SK-N-SH (cell line): ENCODE measurements around the gene MTCH2. TPM values are rescaled to one million over a fixed set of nuclear protein-coding genes. Genes with fewer than 3 reads are reported as not detected.

Experiments used
- CTCF ChIA-PET: fragments of 300-600, 350-600 bp; formaldehyde crosslinking; extraction: SDS; loops from one replicate; lab custom pipeline; 2021; lab: Yijun Ruan, JAX
- POLR2A ChIA-PET: fragments of 350-600 bp; sonication (Branson Sonifier 250); formaldehyde crosslinking; extraction: SDS; loops from one replicate; lab custom pipeline; 2020; ENCODE audit warnings: antibody characterized with exemption, inconsistent platforms; lab: Yijun Ruan, JAX
- DNase-seq: peaks from one replicate; pipeline ENCODE4 v3.0.0; 2012
- H2AFZ ChIP-seq: fragments of 200-600 bp; sonication (generic); 2 replicates; pipeline ENCODE4 v1.8.1; 2016; ENCODE audit warnings: antibody characterized with exemption, mild to moderate bottlenecking, low read depth
- H3F3A ChIP-seq: fragments of 200-600 bp; sonication (generic); replicated peaks from 2 replicates; pipeline ENCODE3; 2016; ENCODE audit warnings: antibody characterized with exemption, mild to moderate bottlenecking; ENCODE audit not compliant: insufficient read depth
- H3K27ac ChIP-seq, 2 experiments: fragments of 200-500 bp in 1 of 2; fragments of 200-600 bp in 1 of 2; sonication (Bioruptor generic) in 1 of 2; sonication (generic), shearing (Covaris generic) in 1 of 2; 2 replicates each; pipeline versions ENCODE4 v1.5.1 to v1.6.1; 2014 to 2016; ENCODE audit warnings: low read depth in 2 of 2, inconsistent platforms in 1 of 2, low read length in 1 of 2, mild to moderate bottlenecking in 1 of 2, mixed read lengths in 1 of 2
- H3K27me3 ChIP-seq: fragments of 200-600 bp; sonication (generic), shearing (Covaris generic); 2 replicates; pipeline ENCODE4 v1.6.1; 2016; ENCODE audit warnings: mixed run types; ENCODE audit not compliant: insufficient read depth
- H3K36me3 ChIP-seq, 2 experiments: fragments of 200-500 bp in 1 of 2; fragments of 200-600 bp in 1 of 2; sonication (Bioruptor generic) in 1 of 2; sonication (generic) in 1 of 2; replicated peaks in 1 of 2; 2 replicates each; pipeline versions ENCODE3 to v1.5.1; 2014 to 2016; ENCODE audit warnings: low read length in 1 of 2, mild to moderate bottlenecking in 1 of 2; ENCODE audit not compliant: insufficient read depth in 2 of 2, control insufficient read depth in 1 of 2
- H3K4me1 ChIP-seq, 2 experiments: fragments of 200-500 bp in 1 of 2; fragments of 200-600 bp in 1 of 2; sonication (Bioruptor generic) in 1 of 2; sonication (generic), shearing (Covaris generic) in 1 of 2; 2 replicates each; pipeline versions ENCODE4 v1.5.1 to v1.6.1; 2014 to 2016; ENCODE audit warnings: low read depth in 1 of 2, low read length in 1 of 2, mixed run types in 1 of 2; ENCODE audit not compliant: insufficient read depth in 2 of 2, control insufficient read depth in 1 of 2
- H3K4me2 ChIP-seq: fragments of 200-600 bp; sonication (generic), shearing (Covaris generic); 2 replicates; pipeline ENCODE4 v1.6.1; 2017; ENCODE audit warnings: mixed run types
- H3K4me3 ChIP-seq, 2 experiments: fragments of 200-500 bp in 1 of 2; fragments of 200-600 bp in 1 of 2; sonication (Bioruptor generic) in 1 of 2; sonication (generic), shearing (Covaris generic) in 1 of 2; 2 replicates each; pipeline versions ENCODE4 v1.5.1 to v1.8.1; 2014 to 2016; ENCODE audit warnings: low read depth in 2 of 2, inconsistent platforms in 1 of 2, low read length in 1 of 2, mild to moderate bottlenecking in 1 of 2, mixed read lengths in 1 of 2, moderate library complexity in 1 of 2
- H3K79me2 ChIP-seq: fragments of 200-600 bp; sonication (generic); 2 replicates; pipeline ENCODE4 v1.8.1; 2017; ENCODE audit warnings: mild to moderate bottlenecking; ENCODE audit not compliant: insufficient read depth
- H3K9ac ChIP-seq: fragments of 200-600 bp; sonication (generic); 2 replicates; pipeline ENCODE4 v1.6.1; 2017; ENCODE audit warnings: mixed run types
- H3K9me2 ChIP-seq: fragments of 200-600 bp; sonication (generic); 2 replicates; pipeline ENCODE4 v1.6.1; 2017; ENCODE audit warnings: mixed run types
- H3K9me3 ChIP-seq: fragments of 200-600 bp; sonication (generic); 2 replicates; pipeline ENCODE4 v1.6.1; 2017; ENCODE audit warnings: mixed run types, mild to moderate bottlenecking, moderate library complexity
- H4K20me1 ChIP-seq: fragments of 200-600 bp; sonication (generic); 2 replicates; pipeline ENCODE4 v1.6.1; 2017; ENCODE audit warnings: mild to moderate bottlenecking, mixed run types; ENCODE audit not compliant: insufficient read depth
- CHD2 ChIP-seq: fragments of 150-350 bp; IDR thresholded peaks from 2 replicates; pipeline ENCODE4 v1.6.1; 2018; ENCODE audit warnings: low read length; ENCODE audit not compliant: partially characterized antibody
- FOSL2 ChIP-seq: IDR thresholded peaks from 2 replicates; pipeline ENCODE4 v1.4.0; 2012; ENCODE audit warnings: low read depth, mild to moderate bottlenecking, moderate library complexity, borderline replicate concordance
- FOXJ3 ChIP-seq: sonication (generic); formaldehyde crosslinking; IDR thresholded peaks from 2 replicates; pipeline ENCODE4 v1.5.1; 2020; ENCODE audit warnings: mild to moderate bottlenecking, missing genetic modification reagents
- FOXM1 ChIP-seq: IDR thresholded peaks from 2 replicates; pipeline ENCODE4 v1.4.0; 2012; ENCODE audit warnings: low read depth, mild to moderate bottlenecking
- MEF2A ChIP-seq: IDR thresholded peaks from 2 replicates; pipeline ENCODE4 v1.4.0; 2012; ENCODE audit warnings: low read depth, borderline replicate concordance
- MXI1 ChIP-seq: IDR thresholded peaks from 2 replicates; pipeline ENCODE4 v1.6.1; 2012; ENCODE audit warnings: mild to moderate bottlenecking, low read depth, low read length, improper control_type of control experiment
- NRF1 ChIP-seq: IDR thresholded peaks from 2 replicates; pipeline ENCODE4 v1.6.1; 2012; ENCODE audit warnings: low read depth, mild to moderate bottlenecking, low read length
- POLR2AphosphoS5 ChIP-seq: IDR thresholded peaks from 2 replicates; pipeline ENCODE4 v1.6.1; 2012; ENCODE audit warnings: low read depth, low read length
- RAD21 ChIP-seq: IDR thresholded peaks from 2 replicates; pipeline ENCODE4 v1.6.1; 2012; ENCODE audit warnings: mild to moderate bottlenecking, low read length
- RCOR1 ChIP-seq: fragments of 150-350 bp; IDR thresholded peaks from 2 replicates; pipeline ENCODE4 v1.6.1; 2017; ENCODE audit warnings: antibody characterized with exemption, low read length
- RFX5 ChIP-seq: IDR thresholded peaks from 2 replicates; pipeline ENCODE4 v1.6.1; 2012; ENCODE audit warnings: mild to moderate bottlenecking, improper control_type of control experiment, low read length
- SIN3A ChIP-seq: IDR thresholded peaks from 2 replicates; pipeline ENCODE4 v1.6.1; 2012; ENCODE audit warnings: low read depth, mild to moderate bottlenecking, low read length, moderate library complexity, borderline replicate concordance
- TAF1 ChIP-seq: IDR thresholded peaks from 2 replicates; pipeline ENCODE4 v1.6.1; 2012; ENCODE audit warnings: low read depth, mild to moderate bottlenecking, low read length, moderate library complexity, borderline replicate concordance
- TCF12 ChIP-seq: IDR thresholded peaks from 2 replicates; pipeline ENCODE4 v1.4.0; 2012
- TEAD4 ChIP-seq: IDR thresholded peaks from 2 replicates; pipeline ENCODE4 v1.4.0; 2012; ENCODE audit warnings: mild to moderate bottlenecking, borderline replicate concordance; ENCODE audit not compliant: insufficient read depth
- YY1 ChIP-seq: IDR thresholded peaks from 2 replicates; pipeline ENCODE4 v1.4.0; 2012; ENCODE audit warnings: low read depth, mild to moderate bottlenecking
- whole genome bisulfite sequencing: methylation state at CpG from one replicate; pipeline ENCODE4 v1.1.6; 2017; ENCODE audit warnings: low lambda C conversion rate; 5-methylcytosine and 5-hydroxymethylcytosine counted together
- polyA plus RNA-seq, 3 experiments: library from polyadenylated mRNA; depleted of rRNA; stranded (reverse); fragments of >200 nt; gene quantifications; 2 replicates each; pipeline ENCODE4 v1.2.3, GENCODE V29; 2012
- TF ChIP-seq, protein P1 (sequence below): IDR thresholded peaks from 2 replicates; pipeline ENCODE4 v1.4.0; 2012; ENCODE audit warnings: low read depth, borderline replicate concordance
- TF ChIP-seq, protein P2 (sequence below): IDR thresholded peaks from 2 replicates; pipeline ENCODE4 v1.4.0; 2012; ENCODE audit warnings: low read depth
- TF ChIP-seq, protein P3 (sequence below): fragments of 150-350 bp; IDR thresholded peaks from 2 replicates; pipeline ENCODE4 v1.6.1; 2017; ENCODE audit warnings: antibody characterized with exemption, low read length, low read depth, borderline replicate concordance
- TF ChIP-seq, protein P4 (sequence below): fragments of 200-600 bp; sonication (generic); IDR thresholded peaks from 2 replicates; pipeline ENCODE4 v1.6.1; 2017; ENCODE audit warnings: antibody characterized with exemption, mild to moderate bottlenecking, moderate library complexity

MTCH2 gene
- polyA plus RNA-seq, 1 of the 3 experiments (the other 2 are of a cell fraction): 132 TPM

DNA sequence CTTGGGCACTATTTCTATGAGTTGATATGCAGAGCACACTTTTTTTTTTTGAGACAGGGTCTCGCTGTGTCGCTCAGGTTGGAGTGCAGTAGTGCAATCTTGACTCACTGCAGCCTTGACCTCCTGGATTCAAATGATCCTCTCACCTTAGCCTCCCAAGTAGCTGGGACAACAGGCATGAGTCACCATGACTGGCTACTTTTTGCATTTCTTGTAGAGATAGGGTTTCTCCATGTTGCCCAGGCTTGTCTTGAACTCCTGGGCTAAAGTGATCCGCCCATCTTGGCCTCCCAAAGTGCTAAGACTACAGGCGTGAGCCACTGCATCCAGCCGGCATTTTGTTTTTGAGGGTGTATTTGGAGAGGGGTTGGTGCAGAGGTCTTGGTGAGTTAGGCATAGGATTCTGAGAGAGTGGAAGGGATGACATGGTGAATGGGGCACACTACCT, 29.9 kb upstream of the MTCH2 start:
- ChIA-PET POLR2A (no interaction called here), CTCF (no interaction called here)
- H3K4me2 ChIP-seq: no peak overlapping the region
- no peaks in the 10 kb centered on the region for H3K4me1 ChIP-seq
- 95% methylated on average over 5 of the region's 5 CpGs for WGBS
- TF ChIP-seq, protein P1, sequence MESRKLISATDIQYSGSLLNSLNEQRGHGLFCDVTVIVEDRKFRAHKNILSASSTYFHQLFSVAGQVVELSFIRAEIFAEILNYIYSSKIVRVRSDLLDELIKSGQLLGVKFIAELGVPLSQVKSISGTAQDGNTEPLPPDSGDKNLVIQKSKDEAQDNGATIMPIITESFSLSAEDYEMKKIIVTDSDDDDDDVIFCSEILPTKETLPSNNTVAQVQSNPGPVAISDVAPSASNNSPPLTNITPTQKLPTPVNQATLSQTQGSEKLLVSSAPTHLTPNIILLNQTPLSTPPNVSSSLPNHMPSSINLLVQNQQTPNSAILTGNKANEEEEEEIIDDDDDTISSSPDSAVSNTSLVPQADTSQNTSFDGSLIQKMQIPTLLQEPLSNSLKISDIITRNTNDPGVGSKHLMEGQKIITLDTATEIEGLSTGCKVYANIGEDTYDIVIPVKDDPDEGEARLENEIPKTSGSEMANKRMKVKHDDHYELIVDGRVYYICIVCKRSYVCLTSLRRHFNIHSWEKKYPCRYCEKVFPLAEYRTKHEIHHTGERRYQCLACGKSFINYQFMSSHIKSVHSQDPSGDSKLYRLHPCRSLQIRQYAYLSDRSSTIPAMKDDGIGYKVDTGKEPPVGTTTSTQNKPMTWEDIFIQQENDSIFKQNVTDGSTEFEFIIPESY: no peak
- TF ChIP-seq FOXM1 (no peak), YY1 (no peak), FOXJ3 (CRISPR knock-in tag) (no peak), RCOR1 (no peak), NRF1 (no peak), TCF12 (no peak), RFX5 (no peak), SIN3A (no peak), RAD21 (no peak), MXI1 (no peak), TAF1 (no peak), MEF2A (no peak), POLR2AphosphoS5 (no peak), TEAD4 (no peak), FOSL2 (no peak), CHD2 (no peak)
- TF ChIP-seq, protein P2, sequence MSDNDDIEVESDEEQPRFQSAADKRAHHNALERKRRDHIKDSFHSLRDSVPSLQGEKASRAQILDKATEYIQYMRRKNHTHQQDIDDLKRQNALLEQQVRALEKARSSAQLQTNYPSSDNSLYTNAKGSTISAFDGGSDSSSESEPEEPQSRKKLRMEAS: no peak
- TF ChIP-seq, protein P3, sequence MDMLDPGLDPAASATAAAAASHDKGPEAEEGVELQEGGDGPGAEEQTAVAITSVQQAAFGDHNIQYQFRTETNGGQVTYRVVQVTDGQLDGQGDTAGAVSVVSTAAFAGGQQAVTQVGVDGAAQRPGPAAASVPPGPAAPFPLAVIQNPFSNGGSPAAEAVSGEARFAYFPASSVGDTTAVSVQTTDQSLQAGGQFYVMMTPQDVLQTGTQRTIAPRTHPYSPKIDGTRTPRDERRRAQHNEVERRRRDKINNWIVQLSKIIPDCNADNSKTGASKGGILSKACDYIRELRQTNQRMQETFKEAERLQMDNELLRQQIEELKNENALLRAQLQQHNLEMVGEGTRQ: no peak
- TF ChIP-seq, protein P4, sequence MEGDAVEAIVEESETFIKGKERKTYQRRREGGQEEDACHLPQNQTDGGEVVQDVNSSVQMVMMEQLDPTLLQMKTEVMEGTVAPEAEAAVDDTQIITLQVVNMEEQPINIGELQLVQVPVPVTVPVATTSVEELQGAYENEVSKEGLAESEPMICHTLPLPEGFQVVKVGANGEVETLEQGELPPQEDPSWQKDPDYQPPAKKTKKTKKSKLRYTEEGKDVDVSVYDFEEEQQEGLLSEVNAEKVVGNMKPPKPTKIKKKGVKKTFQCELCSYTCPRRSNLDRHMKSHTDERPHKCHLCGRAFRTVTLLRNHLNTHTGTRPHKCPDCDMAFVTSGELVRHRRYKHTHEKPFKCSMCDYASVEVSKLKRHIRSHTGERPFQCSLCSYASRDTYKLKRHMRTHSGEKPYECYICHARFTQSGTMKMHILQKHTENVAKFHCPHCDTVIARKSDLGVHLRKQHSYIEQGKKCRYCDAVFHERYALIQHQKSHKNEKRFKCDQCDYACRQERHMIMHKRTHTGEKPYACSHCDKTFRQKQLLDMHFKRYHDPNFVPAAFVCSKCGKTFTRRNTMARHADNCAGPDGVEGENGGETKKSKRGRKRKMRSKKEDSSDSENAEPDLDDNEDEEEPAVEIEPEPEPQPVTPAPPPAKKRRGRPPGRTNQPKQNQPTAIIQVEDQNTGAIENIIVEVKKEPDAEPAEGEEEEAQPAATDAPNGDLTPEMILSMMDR: no peak
- no peaks in the 10 kb centered on the region for H3K9me3 ChIP-seq
- no peaks in the 10 kb centered on the region for H4K20me1 ChIP-seq
- DNase-seq: no peak
- no peak overlapping the region for H2AFZ ChIP-seq
- H3F3A ChIP-seq: no peaks in the 10 kb centered on the region
- no peaks in the 10 kb centered on the region for H3K36me3 ChIP-seq
- no peak overlapping the region for H3K27ac ChIP-seq
- H3K4me3 ChIP-seq: no peak overlapping the region
- H3K79me2 ChIP-seq: no peaks in the 10 kb centered on the region
- no peak overlapping the region for H3K9ac ChIP-seq
- H3K9me2 ChIP-seq: no peaks in the 10 kb centered on the region
- no peaks in the 10 kb centered on the region for H3K27me3 ChIP-seq
